NCI-H146 treated with DMSO at 0.1 percent for 48 hours (cell line): Measurements from ENCODE around the gene MAP3K10.

Experiments
- DNase-seq: peaks from one replicate; lab custom pipeline; 2025; ENCODE audit not compliant: unreplicated experiment; lab: John Stamatoyannopoulos, UW

The MAP3K10 gene

GRCh38 chr19:40247178-40247577 is 56.0 kb downstream of the MAP3K10 start:
- no peak for DNase-seq

- no peak for DNase-seq
Measured at GRCh38 chr19:40247735-40248262, 56.6 kb downstream of the MAP3K10 start.

GRCh38 chr19:40249201-40249600 is 58.0 kb downstream of the MAP3K10 start:
- DNase-seq = no peak

- DNase-seq = no peak
Measured at GRCh38 chr19:40249781-40250180, 58.6 kb downstream of the MAP3K10 start.

DNA sequence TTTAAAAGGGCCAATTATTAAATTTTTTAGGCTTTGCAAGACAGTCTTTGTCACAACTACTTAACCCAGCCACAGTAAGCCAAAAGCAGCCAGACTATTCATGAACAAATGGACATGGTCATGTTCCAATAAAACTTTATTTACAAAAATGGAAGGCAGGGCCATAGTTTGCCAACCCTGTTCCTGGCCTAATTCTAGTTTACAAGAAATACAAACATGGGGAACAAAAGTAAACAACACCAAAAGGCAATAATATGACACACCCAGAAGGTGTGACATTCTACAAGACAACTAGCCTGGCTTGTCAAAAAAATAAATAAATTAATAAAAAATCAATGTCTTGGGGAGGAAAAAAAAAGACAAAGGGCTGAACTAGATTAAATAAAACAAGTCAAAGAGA is 60.0 kb downstream of the MAP3K10 start:
- no peak for DNase-seq

DNA sequence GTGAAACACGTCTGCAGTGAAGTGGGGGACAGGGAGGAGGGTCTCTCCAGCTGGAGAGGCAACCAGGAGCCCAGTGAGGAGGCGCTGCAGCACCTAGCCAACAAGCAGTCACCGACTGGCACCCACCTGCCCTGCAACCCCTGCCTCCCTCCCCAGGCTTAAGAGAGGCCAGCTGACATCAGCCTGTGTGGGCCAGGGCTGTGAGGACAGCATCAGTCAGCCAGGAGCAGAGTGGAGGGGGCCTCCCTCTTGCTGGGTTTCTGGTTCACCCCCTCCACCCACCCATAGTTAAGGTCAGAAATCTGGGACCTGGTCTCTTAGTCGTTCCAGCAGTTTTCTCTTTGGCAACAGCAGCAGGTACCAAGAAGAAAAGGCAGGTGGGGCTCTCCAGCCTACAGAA is 60.8 kb downstream of the MAP3K10 start:
- no peak for DNase-seq

DNA sequence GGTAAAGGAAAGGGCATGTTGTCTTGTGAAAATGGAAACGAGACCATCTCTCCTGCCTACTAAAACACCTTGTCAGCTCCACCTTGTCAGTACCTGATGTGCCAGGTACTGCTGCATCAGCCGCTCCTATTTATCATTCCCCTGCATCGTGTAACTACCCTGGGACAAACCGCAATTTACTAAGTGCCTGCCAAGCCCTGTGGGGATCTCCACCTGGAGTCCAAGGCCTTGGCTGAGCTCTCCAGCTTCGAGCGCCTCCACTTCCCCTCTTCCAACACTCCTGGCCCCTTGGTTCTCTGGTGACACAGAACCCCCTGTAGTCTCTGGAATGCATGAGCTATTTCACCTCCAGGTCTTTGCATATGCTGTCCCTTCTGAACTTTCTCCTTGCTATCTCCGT is 61.2 kb downstream of the MAP3K10 start:
- DNase-seq = no peak

DNA sequence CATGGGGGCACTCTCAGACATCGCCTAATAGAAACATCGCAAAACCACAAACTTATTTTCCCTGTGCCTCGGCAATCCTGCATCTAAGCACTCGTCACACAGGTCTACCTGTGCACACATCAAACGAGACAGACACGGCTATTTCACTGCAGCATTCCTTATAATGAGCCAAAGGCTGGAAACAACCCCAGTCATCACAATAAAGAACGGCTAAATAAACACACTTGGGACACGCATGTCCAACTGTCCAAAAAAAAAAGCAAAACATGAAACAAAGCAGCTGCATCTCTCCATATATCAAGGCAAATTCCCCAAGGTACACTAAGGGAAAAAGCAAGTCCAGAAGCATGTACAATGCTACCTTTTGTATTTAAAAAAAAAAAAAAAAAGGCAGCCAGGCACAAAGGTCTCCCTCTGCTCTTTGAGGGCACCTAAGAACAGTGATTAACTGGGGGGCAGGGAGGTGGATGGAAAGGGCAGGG is 62.4 kb downstream of the MAP3K10 start:
- no peak for DNase-seq

GRCh38 chr19:40254714-40255418 is 63.6 kb downstream of the MAP3K10 start:
- DNase-seq = no peak

DNA sequence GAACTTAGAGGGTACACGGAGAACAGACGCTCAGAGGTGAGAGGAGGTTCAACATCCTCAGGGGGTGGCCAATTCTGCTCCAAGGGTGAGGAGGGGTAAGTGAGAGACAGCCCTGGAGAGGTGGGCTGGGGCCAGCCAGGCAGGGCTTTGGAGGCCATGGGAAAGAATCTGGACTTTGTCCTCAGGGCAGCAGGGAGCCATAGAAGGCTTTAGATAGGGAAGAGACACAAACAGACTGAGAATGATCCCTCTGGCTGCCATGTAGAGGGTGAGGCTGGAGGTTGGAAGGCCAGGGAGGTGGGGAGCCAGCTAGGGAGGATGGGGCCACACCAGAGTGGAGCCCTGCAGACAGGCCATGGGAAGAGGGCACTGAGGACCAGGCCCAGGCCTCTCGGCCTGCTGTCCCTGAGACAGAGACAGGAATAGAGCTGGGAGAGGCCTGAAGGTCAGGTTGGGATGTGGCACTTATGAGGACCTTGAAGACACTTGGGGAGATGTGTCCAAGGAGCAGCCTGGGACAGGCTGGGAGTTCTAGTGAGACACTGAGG is 64.5 kb downstream of the MAP3K10 start:
- no peak for DNase-seq

- no peak for DNase-seq
Measured at GRCh38 chr19:40256512-40256911, 65.3 kb downstream of the MAP3K10 start.

DNA sequence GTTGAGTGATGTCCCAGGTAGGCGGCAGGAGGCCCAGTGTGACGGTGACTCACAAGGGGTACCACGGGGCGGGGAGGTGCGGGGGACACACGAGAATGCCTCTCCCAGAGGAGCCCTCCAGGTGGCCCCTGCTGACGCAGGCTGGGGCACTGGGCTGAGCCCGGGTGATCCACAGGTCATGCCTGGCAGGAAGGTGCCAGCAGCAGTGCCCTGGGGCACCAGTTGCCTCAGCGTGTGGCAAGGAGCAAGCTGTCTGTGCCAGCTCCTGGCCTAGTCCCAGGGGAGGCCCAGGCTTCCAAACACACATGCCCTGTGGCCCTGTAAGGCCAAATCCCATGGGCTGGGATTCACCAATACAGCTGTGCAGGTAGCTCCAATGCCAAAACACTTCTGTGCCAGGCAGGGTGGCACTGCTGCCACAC is 65.9 kb downstream of the MAP3K10 start:
- DNase-seq = no peak

- no peak for DNase-seq
Measured at GRCh38 chr19:40261631-40262030, 70.4 kb downstream of the MAP3K10 start.

GRCh38 chr19:40262422-40262821 is 71.2 kb downstream of the MAP3K10 start:
- DNase-seq = no peak

- no peak for DNase-seq
Measured at GRCh38 chr19:40263440-40264313, 72.5 kb downstream of the MAP3K10 start.

GRCh38 chr19:40264314-40265054 is 73.3 kb downstream of the MAP3K10 start:
- DNase-seq = no peak
